ENCODE results near the gene PTPRD.

DNA sequence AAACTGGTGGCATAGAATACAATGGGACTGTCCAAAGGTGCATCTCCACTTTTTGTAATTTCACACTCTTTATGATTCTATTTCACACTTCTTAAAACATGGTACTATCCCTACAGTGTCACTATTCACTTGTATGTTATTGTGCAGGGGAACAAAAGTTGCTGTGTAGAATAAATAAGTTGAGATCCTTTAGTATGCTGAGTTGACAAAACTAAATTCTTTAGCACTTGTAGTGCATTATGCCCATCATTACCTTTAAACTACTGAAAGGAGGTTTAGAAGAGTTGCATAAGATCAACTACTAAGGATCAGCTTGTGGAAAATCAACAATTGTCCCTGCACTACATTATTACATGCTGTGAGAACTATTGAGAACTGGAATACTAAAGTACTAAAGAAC lies 1380.9 kb downstream of the PTPRD start:
- TF ChIP-seq, protein P1, sequence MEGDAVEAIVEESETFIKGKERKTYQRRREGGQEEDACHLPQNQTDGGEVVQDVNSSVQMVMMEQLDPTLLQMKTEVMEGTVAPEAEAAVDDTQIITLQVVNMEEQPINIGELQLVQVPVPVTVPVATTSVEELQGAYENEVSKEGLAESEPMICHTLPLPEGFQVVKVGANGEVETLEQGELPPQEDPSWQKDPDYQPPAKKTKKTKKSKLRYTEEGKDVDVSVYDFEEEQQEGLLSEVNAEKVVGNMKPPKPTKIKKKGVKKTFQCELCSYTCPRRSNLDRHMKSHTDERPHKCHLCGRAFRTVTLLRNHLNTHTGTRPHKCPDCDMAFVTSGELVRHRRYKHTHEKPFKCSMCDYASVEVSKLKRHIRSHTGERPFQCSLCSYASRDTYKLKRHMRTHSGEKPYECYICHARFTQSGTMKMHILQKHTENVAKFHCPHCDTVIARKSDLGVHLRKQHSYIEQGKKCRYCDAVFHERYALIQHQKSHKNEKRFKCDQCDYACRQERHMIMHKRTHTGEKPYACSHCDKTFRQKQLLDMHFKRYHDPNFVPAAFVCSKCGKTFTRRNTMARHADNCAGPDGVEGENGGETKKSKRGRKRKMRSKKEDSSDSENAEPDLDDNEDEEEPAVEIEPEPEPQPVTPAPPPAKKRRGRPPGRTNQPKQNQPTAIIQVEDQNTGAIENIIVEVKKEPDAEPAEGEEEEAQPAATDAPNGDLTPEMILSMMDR (conservative IDR thresholded peaks at IDR 0.05; ENCODE audit: low read depth in 2 of 2): no peak
- TF ChIP-seq STAT1 (IDR thresholded peaks at IDR 0.05; ENCODE audit: unreplicated experiment): no peak
- TF ChIP-seq EZH2phosphoT487 (IDR thresholded peaks at IDR 0.05; ENCODE audit: unreplicated experiment): no peak
- no peak for TF ChIP-seq EZH2 (IDR thresholded peaks at IDR 0.05; ENCODE audit: low read depth, unreplicated experiment)
- TF ChIP-seq, protein P2, sequence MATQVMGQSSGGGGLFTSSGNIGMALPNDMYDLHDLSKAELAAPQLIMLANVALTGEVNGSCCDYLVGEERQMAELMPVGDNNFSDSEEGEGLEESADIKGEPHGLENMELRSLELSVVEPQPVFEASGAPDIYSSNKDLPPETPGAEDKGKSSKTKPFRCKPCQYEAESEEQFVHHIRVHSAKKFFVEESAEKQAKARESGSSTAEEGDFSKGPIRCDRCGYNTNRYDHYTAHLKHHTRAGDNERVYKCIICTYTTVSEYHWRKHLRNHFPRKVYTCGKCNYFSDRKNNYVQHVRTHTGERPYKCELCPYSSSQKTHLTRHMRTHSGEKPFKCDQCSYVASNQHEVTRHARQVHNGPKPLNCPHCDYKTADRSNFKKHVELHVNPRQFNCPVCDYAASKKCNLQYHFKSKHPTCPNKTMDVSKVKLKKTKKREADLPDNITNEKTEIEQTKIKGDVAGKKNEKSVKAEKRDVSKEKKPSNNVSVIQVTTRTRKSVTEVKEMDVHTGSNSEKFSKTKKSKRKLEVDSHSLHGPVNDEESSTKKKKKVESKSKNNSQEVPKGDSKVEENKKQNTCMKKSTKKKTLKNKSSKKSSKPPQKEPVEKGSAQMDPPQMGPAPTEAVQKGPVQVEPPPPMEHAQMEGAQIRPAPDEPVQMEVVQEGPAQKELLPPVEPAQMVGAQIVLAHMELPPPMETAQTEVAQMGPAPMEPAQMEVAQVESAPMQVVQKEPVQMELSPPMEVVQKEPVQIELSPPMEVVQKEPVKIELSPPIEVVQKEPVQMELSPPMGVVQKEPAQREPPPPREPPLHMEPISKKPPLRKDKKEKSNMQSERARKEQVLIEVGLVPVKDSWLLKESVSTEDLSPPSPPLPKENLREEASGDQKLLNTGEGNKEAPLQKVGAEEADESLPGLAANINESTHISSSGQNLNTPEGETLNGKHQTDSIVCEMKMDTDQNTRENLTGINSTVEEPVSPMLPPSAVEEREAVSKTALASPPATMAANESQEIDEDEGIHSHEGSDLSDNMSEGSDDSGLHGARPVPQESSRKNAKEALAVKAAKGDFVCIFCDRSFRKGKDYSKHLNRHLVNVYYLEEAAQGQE (IDR thresholded peaks at IDR 0.05; ENCODE audit: unreplicated experiment): no peak
- TF ChIP-seq POLR2AphosphoS5 (IDR thresholded peaks at IDR 0.05; ENCODE audit: low read depth): no peak
- no peak for TF ChIP-seq CREB1 (CRISPR knock-in tag; IDR thresholded peaks at IDR 0.05; ENCODE audit: low read depth)
- TF ChIP-seq, protein P3, sequence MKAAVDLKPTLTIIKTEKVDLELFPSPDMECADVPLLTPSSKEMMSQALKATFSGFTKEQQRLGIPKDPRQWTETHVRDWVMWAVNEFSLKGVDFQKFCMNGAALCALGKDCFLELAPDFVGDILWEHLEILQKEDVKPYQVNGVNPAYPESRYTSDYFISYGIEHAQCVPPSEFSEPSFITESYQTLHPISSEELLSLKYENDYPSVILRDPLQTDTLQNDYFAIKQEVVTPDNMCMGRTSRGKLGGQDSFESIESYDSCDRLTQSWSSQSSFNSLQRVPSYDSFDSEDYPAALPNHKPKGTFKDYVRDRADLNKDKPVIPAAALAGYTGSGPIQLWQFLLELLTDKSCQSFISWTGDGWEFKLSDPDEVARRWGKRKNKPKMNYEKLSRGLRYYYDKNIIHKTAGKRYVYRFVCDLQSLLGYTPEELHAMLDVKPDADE (IDR thresholded peaks at IDR 0.05): no peak
- TF ChIP-seq JUNB (IDR thresholded peaks at IDR 0.05; ENCODE audit: unreplicated experiment): no peak
- TF ChIP-seq ZNF114 (CRISPR knock-in tag; IDR thresholded peaks at IDR 0.05): no peak
- no peak for TF ChIP-seq NANOG (IDR thresholded peaks at IDR 0.05; ENCODE audit: borderline replicate concordance)
- TF ChIP-seq, protein P4, sequence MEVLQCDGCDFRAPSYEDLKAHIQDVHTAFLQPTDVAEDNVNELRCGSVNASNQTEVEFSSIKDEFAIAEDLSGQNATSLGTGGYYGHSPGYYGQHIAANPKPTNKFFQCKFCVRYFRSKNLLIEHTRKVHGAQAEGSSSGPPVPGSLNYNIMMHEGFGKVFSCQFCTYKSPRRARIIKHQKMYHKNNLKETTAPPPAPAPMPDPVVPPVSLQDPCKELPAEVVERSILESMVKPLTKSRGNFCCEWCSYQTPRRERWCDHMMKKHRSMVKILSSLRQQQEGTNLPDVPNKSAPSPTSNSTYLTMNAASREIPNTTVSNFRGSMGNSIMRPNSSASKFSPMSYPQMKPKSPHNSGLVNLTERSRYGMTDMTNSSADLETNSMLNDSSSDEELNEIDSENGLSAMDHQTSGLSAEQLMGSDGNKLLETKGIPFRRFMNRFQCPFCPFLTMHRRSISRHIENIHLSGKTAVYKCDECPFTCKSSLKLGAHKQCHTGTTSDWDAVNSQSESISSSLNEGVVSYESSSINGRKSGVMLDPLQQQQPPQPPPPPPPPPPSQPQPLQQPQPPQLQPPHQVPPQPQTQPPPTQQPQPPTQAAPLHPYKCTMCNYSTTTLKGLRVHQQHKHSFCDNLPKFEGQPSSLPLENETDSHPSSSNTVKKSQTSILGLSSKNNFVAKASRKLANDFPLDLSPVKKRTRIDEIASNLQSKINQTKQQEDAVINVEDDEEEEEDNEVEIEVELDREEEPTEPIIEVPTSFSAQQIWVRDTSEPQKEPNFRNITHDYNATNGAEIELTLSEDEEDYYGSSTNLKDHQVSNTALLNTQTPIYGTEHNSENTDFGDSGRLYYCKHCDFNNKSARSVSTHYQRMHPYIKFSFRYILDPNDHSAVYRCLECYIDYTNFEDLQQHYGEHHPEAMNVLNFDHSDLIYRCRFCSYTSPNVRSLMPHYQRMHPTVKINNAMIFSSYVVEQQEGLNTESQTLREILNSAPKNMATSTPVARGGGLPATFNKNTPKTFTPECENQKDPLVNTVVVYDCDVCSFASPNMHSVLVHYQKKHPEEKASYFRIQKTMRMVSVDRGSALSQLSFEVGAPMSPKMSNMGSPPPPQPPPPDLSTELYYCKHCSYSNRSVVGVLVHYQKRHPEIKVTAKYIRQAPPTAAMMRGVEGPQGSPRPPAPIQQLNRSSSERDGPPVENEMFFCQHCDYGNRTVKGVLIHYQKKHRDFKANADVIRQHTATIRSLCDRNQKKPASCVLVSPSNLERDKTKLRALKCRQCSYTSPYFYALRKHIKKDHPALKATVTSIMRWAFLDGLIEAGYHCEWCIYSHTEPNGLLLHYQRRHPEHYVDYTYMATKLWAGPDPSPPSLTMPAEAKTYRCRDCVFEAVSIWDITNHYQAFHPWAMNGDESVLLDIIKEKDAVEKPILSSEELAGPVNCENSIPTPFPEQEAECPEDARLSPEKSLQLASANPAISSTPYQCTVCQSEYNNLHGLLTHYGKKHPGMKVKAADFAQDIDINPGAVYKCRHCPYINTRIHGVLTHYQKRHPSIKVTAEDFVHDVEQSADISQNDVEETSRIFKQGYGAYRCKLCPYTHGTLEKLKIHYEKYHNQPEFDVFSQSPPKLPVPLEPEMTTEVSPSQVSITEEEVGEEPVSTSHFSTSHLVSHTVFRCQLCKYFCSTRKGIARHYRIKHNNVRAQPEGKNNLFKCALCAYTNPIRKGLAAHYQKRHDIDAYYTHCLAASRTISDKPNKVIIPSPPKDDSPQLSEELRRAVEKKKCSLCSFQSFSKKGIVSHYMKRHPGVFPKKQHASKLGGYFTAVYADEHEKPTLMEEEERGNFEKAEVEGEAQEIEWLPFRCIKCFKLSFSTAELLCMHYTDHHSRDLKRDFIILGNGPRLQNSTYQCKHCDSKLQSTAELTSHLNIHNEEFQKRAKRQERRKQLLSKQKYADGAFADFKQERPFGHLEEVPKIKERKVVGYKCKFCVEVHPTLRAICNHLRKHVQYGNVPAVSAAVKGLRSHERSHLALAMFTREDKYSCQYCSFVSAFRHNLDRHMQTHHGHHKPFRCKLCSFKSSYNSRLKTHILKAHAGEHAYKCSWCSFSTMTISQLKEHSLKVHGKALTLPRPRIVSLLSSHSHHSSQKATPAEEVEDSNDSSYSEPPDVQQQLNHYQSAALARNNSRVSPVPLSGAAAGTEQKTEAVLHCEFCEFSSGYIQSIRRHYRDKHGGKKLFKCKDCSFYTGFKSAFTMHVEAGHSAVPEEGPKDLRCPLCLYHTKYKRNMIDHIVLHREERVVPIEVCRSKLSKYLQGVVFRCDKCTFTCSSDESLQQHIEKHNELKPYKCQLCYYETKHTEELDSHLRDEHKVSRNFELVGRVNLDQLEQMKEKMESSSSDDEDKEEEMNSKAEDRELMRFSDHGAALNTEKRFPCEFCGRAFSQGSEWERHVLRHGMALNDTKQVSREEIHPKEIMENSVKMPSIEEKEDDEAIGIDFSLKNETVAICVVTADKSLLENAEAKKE (CRISPR knock-in tag; IDR thresholded peaks at IDR 0.05): no peak
- TF ChIP-seq ZNF331 (CRISPR knock-in tag; IDR thresholded peaks at IDR 0.05; ENCODE audit: low read depth): no peak
